Fibroblast of lung (primary cell): Measurements from ENCODE around the gene KIF26B.

Experiments used
- CTCF ChIP-seq, 2 donors: IDR thresholded peaks in 1 of 2; conservative IDR thresholded peaks in 1 of 2; 1 replicate in 1 of 2; 2 replicates in 1 of 2; pipeline ENCODE4 v1.5.1; 2011 to 2012; ENCODE audit warnings: low read length in 2 of 2, control low read depth in 1 of 2, inconsistent platforms in 1 of 2, low read depth in 1 of 2, mild to moderate bottlenecking in 1 of 2
- EZH2 ChIP-seq: IDR thresholded peaks from 2 replicates; pipeline ENCODE4 v1.5.1; 2012; ENCODE audit warnings: low read length, control low read depth, mild to moderate bottlenecking; ENCODE audit errors: missing control alignments

GRCh38 chr1:245226203-245226499 is 71.4 kb downstream of the KIF26B start:
- no peak for TF ChIP-seq EZH2
- TF ChIP-seq CTCF (conservative IDR thresholded peaks at IDR 0.05 in 1 of 2, IDR thresholded peaks at IDR 0.05 in 1 of 2; ENCODE audit: low read depth in 1 of 2, low read length in 2 of 2): no peak
